GM18505 (cell line): ENCODE data around the gene ERC1.
"Not testable (repeated sequence)": the region's sequence is repeated elsewhere in the genome, so short reads cannot be mapped to it uniquely, and the experiment has no call there.

ENCODE experiments used
- ATAC-seq: cut with Tn5 transposase; IDR thresholded peaks from one replicate; pipeline ENCODE4 v1.9.1; 2021; ENCODE audit not compliant: unreplicated experiment
- POLR2A ChIP-seq: IDR thresholded peaks from 4 replicates; pipeline ENCODE4 v1.6.1; 2011; ENCODE audit warnings: borderline replicate concordance; ENCODE audit not compliant: insufficient read depth, insufficient read length; ENCODE audit errors: extremely low read depth

Gene ERC1

GRCh38 chr12:1319212-1319611, 328.2 kb downstream of the ERC1 start:
- TF ChIP-seq POLR2A = no peak
- ATAC-seq = no peak

- no peak for ATAC-seq
- TF ChIP-seq POLR2A = no peak
Observed at GRCh38 chr12:1320021-1320420, 329.0 kb downstream of the ERC1 start.

GRCh38 chr12:1322821-1323220, 331.8 kb downstream of the ERC1 start:
- no peak for ATAC-seq
- no peak for TF ChIP-seq POLR2A

- TF ChIP-seq POLR2A = no peak
- no peak for ATAC-seq
Observed at GRCh38 chr12:1324099-1324498, 333.1 kb downstream of the ERC1 start.

GRCh38 chr12:1324910-1325309, 333.9 kb downstream of the ERC1 start:
- no peak for ATAC-seq
- TF ChIP-seq POLR2A = no peak

GRCh38 chr12:1325666-1326065, 334.6 kb downstream of the ERC1 start:
- ATAC-seq = no peak
- no peak for TF ChIP-seq POLR2A

- no peak for ATAC-seq
- no peak for TF ChIP-seq POLR2A
Observed at GRCh38 chr12:1326258-1326657, 335.2 kb downstream of the ERC1 start.

GRCh38 chr12:1328391-1328790, 337.4 kb downstream of the ERC1 start:
- ATAC-seq = no peak
- no peak for TF ChIP-seq POLR2A

- no peak for ATAC-seq
- TF ChIP-seq POLR2A = no peak
Observed at GRCh38 chr12:1329784-1330476, 338.9 kb downstream of the ERC1 start.

GRCh38 chr12:1330477-1330827, 339.4 kb downstream of the ERC1 start:
- ATAC-seq = no peak
- no peak for TF ChIP-seq POLR2A

- no peak for TF ChIP-seq POLR2A
- no peak for ATAC-seq
Observed at GRCh38 chr12:1332327-1332726, 341.3 kb downstream of the ERC1 start.

- ATAC-seq = no peak
- no peak for TF ChIP-seq POLR2A
Observed at GRCh38 chr12:1338483-1339177, 347.6 kb downstream of the ERC1 start.

GRCh38 chr12:1339178-1339541, 348.1 kb downstream of the ERC1 start:
- not testable (repeated sequence) for ATAC-seq

GRCh38 chr12:1339618-1340319, 348.7 kb downstream of the ERC1 start:
- no peak for TF ChIP-seq POLR2A

GRCh38 chr12:1341270-1341669, 350.2 kb downstream of the ERC1 start:
- not testable (repeated sequence) for ATAC-seq

More at GRCh38 chr12:1339618-1340319, 348.7 kb downstream of the ERC1 start:
- no peak for ATAC-seq
